OCI-LY1 (cell line): ENCODE data around the gene SDCCAG8.

Experiments used
- EZH2 ChIP-seq: fragments of 200-600 bp; sonication (generic), shearing (Covaris generic); IDR thresholded peaks from 2 replicates; pipeline ENCODE4 v1.8.0; 2017; ENCODE audit warnings: borderline replicate concordance, mixed run types, mild to moderate bottlenecking, antibody characterized with exemption, low read length, moderate library complexity, mixed read lengths
- TF ChIP-seq, protein P1 (sequence below): fragments of 200-600 bp; sonication (generic), shearing (Covaris generic); IDR thresholded peaks from 2 replicates; pipeline ENCODE4 v1.5.1; 2017; ENCODE audit warnings: mild to moderate bottlenecking, antibody characterized with exemption, low read length, moderate library complexity, mixed read lengths

- TF ChIP-seq EZH2: no peak
- TF ChIP-seq, protein P1, sequence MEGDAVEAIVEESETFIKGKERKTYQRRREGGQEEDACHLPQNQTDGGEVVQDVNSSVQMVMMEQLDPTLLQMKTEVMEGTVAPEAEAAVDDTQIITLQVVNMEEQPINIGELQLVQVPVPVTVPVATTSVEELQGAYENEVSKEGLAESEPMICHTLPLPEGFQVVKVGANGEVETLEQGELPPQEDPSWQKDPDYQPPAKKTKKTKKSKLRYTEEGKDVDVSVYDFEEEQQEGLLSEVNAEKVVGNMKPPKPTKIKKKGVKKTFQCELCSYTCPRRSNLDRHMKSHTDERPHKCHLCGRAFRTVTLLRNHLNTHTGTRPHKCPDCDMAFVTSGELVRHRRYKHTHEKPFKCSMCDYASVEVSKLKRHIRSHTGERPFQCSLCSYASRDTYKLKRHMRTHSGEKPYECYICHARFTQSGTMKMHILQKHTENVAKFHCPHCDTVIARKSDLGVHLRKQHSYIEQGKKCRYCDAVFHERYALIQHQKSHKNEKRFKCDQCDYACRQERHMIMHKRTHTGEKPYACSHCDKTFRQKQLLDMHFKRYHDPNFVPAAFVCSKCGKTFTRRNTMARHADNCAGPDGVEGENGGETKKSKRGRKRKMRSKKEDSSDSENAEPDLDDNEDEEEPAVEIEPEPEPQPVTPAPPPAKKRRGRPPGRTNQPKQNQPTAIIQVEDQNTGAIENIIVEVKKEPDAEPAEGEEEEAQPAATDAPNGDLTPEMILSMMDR: no peak
Observed at GRCh38 chr1:243260221-243260880, 4.5 kb downstream of the SDCCAG8 start.
